GM12801 (cell line): ENCODE data around the gene CEP70.

Source experiments
- CTCF ChIP-seq: IDR thresholded peaks from one replicate; pipeline ENCODE4 v1.5.1; 2011; ENCODE audit warnings: control low read depth; ENCODE audit not compliant: insufficient read length; ENCODE audit errors: extremely low read depth

CEP70 gene

GRCh38 chr3:138455801-138456716 is 138.0 kb downstream of the CEP70 start:
- no peak for TF ChIP-seq CTCF

- TF ChIP-seq CTCF, result no peak
Measured at GRCh38 chr3:138452436-138452835, 141.6 kb downstream of the CEP70 start.

- TF ChIP-seq CTCF, result no peak
Measured at GRCh38 chr3:138451595-138452162, 142.4 kb downstream of the CEP70 start.

- TF ChIP-seq CTCF, result no peak
Measured at GRCh38 chr3:138450704-138451424, 143.2 kb downstream of the CEP70 start.

GRCh38 chr3:138450181-138450580 is 143.9 kb downstream of the CEP70 start:
- no peak for TF ChIP-seq CTCF

GRCh38 chr3:138449490-138449889 is 144.6 kb downstream of the CEP70 start:
- TF ChIP-seq CTCF, result no peak

GRCh38 chr3:138448631-138449030 is 145.4 kb downstream of the CEP70 start:
- TF ChIP-seq CTCF, result no peak
